Karpas-422 (cell line): Measurements from ENCODE around the gene FHIP2A. TPM values are rescaled to one million over a fixed set of nuclear protein-coding genes. Genes with fewer than 3 reads are reported as not detected.
"Not testable (repeated sequence)": the region's sequence is repeated elsewhere in the genome, so short reads cannot be mapped to it uniquely, and the experiment has no call there.

Experiments used
- DNase-seq: peaks from one replicate; pipeline ENCODE4 v3.0.0-alpha.2; 2015
- H2AFZ ChIP-seq: fragments of 200-600 bp; sonication (generic); 2 replicates; pipeline ENCODE4 v1.6.1; 2014; ENCODE audit warnings: antibody characterized with exemption, low read length, mixed read lengths
- H3K27ac ChIP-seq: fragments of 200-600 bp; sonication (generic); 2 replicates; pipeline ENCODE4 v1.5.1; 2014; ENCODE audit warnings: mild to moderate bottlenecking, low read length, moderate library complexity
- H3K27me3 ChIP-seq: fragments of 200-600 bp; sonication (generic); 2 replicates; pipeline ENCODE4 v1.6.1; 2014; ENCODE audit warnings: low read length, mixed read lengths
- H3K36me3 ChIP-seq: fragments of 200-600 bp; sonication (generic); 2 replicates; pipeline ENCODE4 v1.6.1; 2014; ENCODE audit warnings: low read length, mixed read lengths; ENCODE audit not compliant: insufficient read depth
- H3K4me1 ChIP-seq: fragments of 200-600 bp; sonication (generic); 2 replicates; pipeline ENCODE4 v1.6.1; 2014; ENCODE audit warnings: mild to moderate bottlenecking, low read length, mixed read lengths
- H3K4me2 ChIP-seq: fragments of 200-600 bp; sonication (generic); 2 replicates; pipeline ENCODE4 v1.6.1; 2014; ENCODE audit warnings: low read length, low read depth, mild to moderate bottlenecking; ENCODE audit not compliant: poor library complexity, severe bottlenecking
- H3K4me3 ChIP-seq: fragments of 200-600 bp; sonication (generic); 2 replicates; pipeline ENCODE4 v1.5.1; 2014; ENCODE audit warnings: mild to moderate bottlenecking, antibody characterized with exemption, low read length, mixed read lengths
- H3K79me2 ChIP-seq: fragments of 200-600 bp; sonication (generic); 2 replicates; pipeline ENCODE4 v1.6.1; 2014; ENCODE audit warnings: mild to moderate bottlenecking, low read length, mixed read lengths
- H3K9ac ChIP-seq: fragments of 200-600 bp; sonication (generic); 2 replicates; pipeline ENCODE4 v1.6.0; 2014; ENCODE audit warnings: low read length
- H3K9me2 ChIP-seq: fragments of 200-600 bp; sonication (generic), shearing (Covaris generic); replicated peaks from 2 replicates; pipeline ENCODE4 v1.6.0; 2014; ENCODE audit warnings: mild to moderate bottlenecking, low read length, moderate library complexity; ENCODE audit not compliant: insufficient read depth
- H3K9me3 ChIP-seq: fragments of 300-700, 200-600 bp; sonication (generic); 2 replicates; pipeline ENCODE4 v1.6.1; 2014; ENCODE audit warnings: low read length, mixed read lengths
- H4K20me1 ChIP-seq: fragments of 200-600 bp; sonication (generic); 2 replicates; pipeline ENCODE4 v1.6.1; 2014; ENCODE audit warnings: mild to moderate bottlenecking, antibody characterized with exemption, low read length, low read depth; ENCODE audit not compliant: insufficient read depth
- total RNA-seq: library from RNA; depleted of rRNA; stranded (reverse); fragments of >200 nt; shearing (Covaris generic); gene quantifications from 2 replicates; pipeline ENCODE4 v1.2.3, GENCODE V29; 2014; ENCODE audit warnings: low replicate concordance; rRNA removed

FHIP2A gene
- total RNA-seq = 7.8 and 21.7 TPM in 2 replicates

GRCh38 chr10:114821293-114821914 lies at the start of gene FHIP2A:
Gene FHIP2A (plus strand): TSS chr10:114821780. CDS start chr10:114822079, 299 bp downstream.
- no peaks in the 10 kb centered on the region for H3K9me3 ChIP-seq
- H3K9ac ChIP-seq = peak within 1 kb of the TSS; percentile 95
- no peaks in the 10 kb centered on the region; the same call in 1 of the 2 replicates for H4K20me1 ChIP-seq
- H2AFZ ChIP-seq = peak within 1 kb of the TSS; percentile 100
- H3K27me3 ChIP-seq = no peaks in the 10 kb centered on the region
- H3K4me2 ChIP-seq = peak within 1 kb of the TSS; percentile 79
- no peak within 1 kb of the TSS; the same call in 1 of the 2 replicates for H3K27ac ChIP-seq
- H3K4me1 ChIP-seq = peaks cover 36% of the 10 kb centered on the region
- H3K4me3 ChIP-seq = peak within 1 kb of the TSS; percentile 87
- H3K9me2 ChIP-seq = no peaks in the 10 kb centered on the region
- peak; percentile 91 for DNase-seq
- H3K79me2 ChIP-seq = peaks cover 39% of the 10 kb centered on the region
- H3K36me3 ChIP-seq = no peaks in the 10 kb centered on the region

GRCh38 chr10:114772496-114773196 lies 48.9 kb upstream of the FHIP2A start:
- no peaks in the 10 kb centered on the region for H3K27me3 ChIP-seq
- H3K9me2 ChIP-seq = no peaks in the 10 kb centered on the region
- no peak overlapping the region for H2AFZ ChIP-seq
- H3K36me3 ChIP-seq = no peaks in the 10 kb centered on the region
- no peak overlapping the region for H3K4me2 ChIP-seq
- H3K9ac ChIP-seq = no peak overlapping the region
- no peak overlapping the region for H3K4me3 ChIP-seq
- H3K4me1 ChIP-seq = no peaks in the 10 kb centered on the region
- H3K27ac ChIP-seq = no peak overlapping the region
- DNase-seq = no peak
- H4K20me1 ChIP-seq = no peaks in the 10 kb centered on the region
- no peaks in the 10 kb centered on the region for H3K9me3 ChIP-seq
- H3K79me2 ChIP-seq = no peaks in the 10 kb centered on the region

- H3K4me1 ChIP-seq = no peaks in the 10 kb centered on the region
- H4K20me1 ChIP-seq = no peaks in the 10 kb centered on the region
- H3K27ac ChIP-seq = no peak overlapping the region
- no peak overlapping the region for H2AFZ ChIP-seq
- DNase-seq = no peak
- no peaks in the 10 kb centered on the region for H3K9me3 ChIP-seq
- no peaks in the 10 kb centered on the region for H3K79me2 ChIP-seq
- H3K36me3 ChIP-seq = no peaks in the 10 kb centered on the region
- no peaks in the 10 kb centered on the region for H3K9me2 ChIP-seq
- no peak overlapping the region for H3K4me3 ChIP-seq
- no peaks in the 10 kb centered on the region for H3K27me3 ChIP-seq
- H3K9ac ChIP-seq = no peak overlapping the region
- no peak overlapping the region for H3K4me2 ChIP-seq
Measured at GRCh38 chr10:114773197-114773532, 48.4 kb upstream of the FHIP2A start.

- H3K9ac ChIP-seq, H3K4me3 ChIP-seq, H3K79me2 ChIP-seq, H3K4me2 ChIP-seq, H3K36me3 ChIP-seq, DNase-seq, H2AFZ ChIP-seq, H3K9me3 ChIP-seq, H3K27me3 ChIP-seq, H3K27ac ChIP-seq, H4K20me1 ChIP-seq, H3K9me2 ChIP-seq, H3K4me1 ChIP-seq: not testable (repeated sequence)
Measured at GRCh38 chr10:114775082-114775481, 46.5 kb upstream of the FHIP2A start.

- Histone ChIP-seq H4K20me1 (no peaks in the 10 kb centered on the region), H2AFZ (no peak overlapping the region), H3K9me2 (no peaks in the 10 kb centered on the region), H3K27me3 (no peaks in the 10 kb centered on the region), H3K27ac (no peak overlapping the region), H3K79me2 (no peaks in the 10 kb centered on the region), H3K36me3 (no peaks in the 10 kb centered on the region), H3K9ac (no peak overlapping the region), H3K4me3 (no peak overlapping the region), H3K9me3 (no peaks in the 10 kb centered on the region), H3K4me2 (no peak overlapping the region), H3K4me1 (no peaks in the 10 kb centered on the region)
- DNase-seq = no peak
Measured at GRCh38 chr10:114777415-114777814, 44.2 kb upstream of the FHIP2A start.

- DNase-seq = no peak
- Histone ChIP-seq H3K27ac (no peak overlapping the region), H3K36me3 (no peaks in the 10 kb centered on the region), H3K4me2 (no peak overlapping the region), H3K4me1 (no peaks in the 10 kb centered on the region), H3K9ac (no peak overlapping the region), H2AFZ (no peak overlapping the region), H3K79me2 (no peaks in the 10 kb centered on the region), H3K9me2 (no peaks in the 10 kb centered on the region), H3K9me3 (no peaks in the 10 kb centered on the region), H3K4me3 (no peak overlapping the region), H4K20me1 (no peaks in the 10 kb centered on the region), H3K27me3 (no peaks in the 10 kb centered on the region)
Measured at GRCh38 chr10:114779803-114780576, 41.6 kb upstream of the FHIP2A start.

GRCh38 chr10:114780577-114781184 lies 40.9 kb upstream of the FHIP2A start:
- H3K4me1 ChIP-seq = no peaks in the 10 kb centered on the region
- H4K20me1 ChIP-seq = no peaks in the 10 kb centered on the region
- H2AFZ ChIP-seq = no peak overlapping the region
- H3K79me2 ChIP-seq = no peaks in the 10 kb centered on the region
- no peaks in the 10 kb centered on the region for H3K36me3 ChIP-seq
- no peak overlapping the region for H3K9ac ChIP-seq
- no peaks in the 10 kb centered on the region for H3K9me3 ChIP-seq
- H3K27me3 ChIP-seq = no peaks in the 10 kb centered on the region
- H3K27ac ChIP-seq = no peak overlapping the region
- no peak overlapping the region for H3K4me2 ChIP-seq
- no peaks in the 10 kb centered on the region for H3K9me2 ChIP-seq
- no peak overlapping the region for H3K4me3 ChIP-seq
- DNase-seq = no peak

- no peak overlapping the region for H3K9ac ChIP-seq
- no peaks in the 10 kb centered on the region for H3K4me1 ChIP-seq
- H3K79me2 ChIP-seq = no peaks in the 10 kb centered on the region
- H3K36me3 ChIP-seq = no peaks in the 10 kb centered on the region
- no peak overlapping the region for H3K4me3 ChIP-seq
- H3K4me2 ChIP-seq = no peak overlapping the region
- H3K9me3 ChIP-seq = no peaks in the 10 kb centered on the region
- H2AFZ ChIP-seq = no peak overlapping the region
- no peaks in the 10 kb centered on the region for H3K9me2 ChIP-seq
- H3K27me3 ChIP-seq = no peaks in the 10 kb centered on the region
- no peaks in the 10 kb centered on the region for H4K20me1 ChIP-seq
- no peak overlapping the region for H3K27ac ChIP-seq
- DNase-seq = no peak
Measured at GRCh38 chr10:114782666-114783065, 38.9 kb upstream of the FHIP2A start.
